ENCODE results near the gene PLEKHO2. TPM values are rescaled to one million over a fixed set of nuclear protein-coding genes. Genes with fewer than 3 reads are reported as not detected.

Gene PLEKHO2
- total RNA-seq, 4 donors from 2014 or later: 4.7 to 18.2 (median 7.4) TPM

DNA sequence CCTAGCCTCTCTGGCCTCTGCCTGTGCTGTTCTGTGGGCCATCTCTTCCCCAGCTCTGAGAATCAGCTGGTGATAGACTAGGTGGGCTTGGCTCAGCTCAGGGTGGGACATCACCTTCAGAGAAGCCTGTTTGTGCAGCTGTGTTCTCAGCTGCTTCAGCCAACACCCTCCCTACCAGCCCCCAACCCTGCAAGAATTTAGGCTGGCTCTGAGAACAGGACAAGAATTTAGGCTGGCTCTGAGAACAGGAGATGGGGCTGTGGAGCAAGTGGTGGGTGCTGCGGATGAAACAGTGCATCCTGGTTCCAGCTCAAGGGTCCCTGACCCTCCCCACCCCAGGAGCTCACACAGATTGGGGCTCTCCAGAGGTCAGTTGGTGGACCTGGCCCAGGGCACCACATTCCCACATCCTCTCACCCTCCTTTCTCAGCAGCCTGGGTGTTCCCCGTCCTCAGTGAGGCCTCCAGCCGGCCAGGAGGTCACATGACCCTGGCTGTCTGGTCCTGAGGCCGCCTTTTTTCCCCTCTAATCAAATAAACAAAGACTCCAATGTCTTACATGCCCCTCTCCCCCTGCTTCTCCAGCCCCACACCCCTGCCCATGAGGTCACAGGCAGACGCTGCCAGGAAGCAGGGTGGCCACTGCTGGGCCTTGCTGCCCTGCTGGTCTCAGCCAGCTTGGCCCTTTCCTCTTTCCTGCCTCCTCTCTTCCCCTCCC, 14.9 kb downstream of the PLEKHO2 start:
- TF ChIP-seq POLR2A (IDR thresholded peaks at IDR 0.05) (no peak), CTCF (IDR thresholded peaks at IDR 0.05) (no peak)
- DNase-seq: no peak

GRCh38 chr15:64857421-64857820, 15.7 kb downstream of the PLEKHO2 start:
- peaks cover 0 to 25% (median 0%) of the 10 kb centered on the region in 3 donors for H3K36me3 ChIP-seq
- no peak overlapping the region for H3K4me3 ChIP-seq
- peak overlapping the region; percentile 30 to 65 (median 53) for H3K27ac ChIP-seq
- no peak for TF ChIP-seq CTCF (IDR thresholded peaks at IDR 0.05)
- TF ChIP-seq POLR2A (IDR thresholded peaks at IDR 0.05): no peak
- no peaks in the 10 kb centered on the region for H3K9me3 ChIP-seq
- peaks cover 0 to 51% (median 17%) of the 10 kb centered on the region in 4 donors for H3K4me1 ChIP-seq
- H3K27me3 ChIP-seq: no peaks in the 10 kb centered on the region
- DNase-seq: no peak

More for the DNA sequence above, 14.9 kb downstream of the PLEKHO2 start:
- H3K4me3 ChIP-seq: no peak overlapping the region
- peaks cover 0 to 25% (median 0%) of the 10 kb centered on the region in 3 donors for H3K36me3 ChIP-seq
- peaks cover 0 to 57% (median 17%) of the 10 kb centered on the region in 4 donors for H3K4me1 ChIP-seq
- H3K9me3 ChIP-seq: no peaks in the 10 kb centered on the region
- no peaks in the 10 kb centered on the region for H3K27me3 ChIP-seq
- H3K27ac ChIP-seq: peak overlapping the region; percentile 30 to 65 (median 53)

DNA sequence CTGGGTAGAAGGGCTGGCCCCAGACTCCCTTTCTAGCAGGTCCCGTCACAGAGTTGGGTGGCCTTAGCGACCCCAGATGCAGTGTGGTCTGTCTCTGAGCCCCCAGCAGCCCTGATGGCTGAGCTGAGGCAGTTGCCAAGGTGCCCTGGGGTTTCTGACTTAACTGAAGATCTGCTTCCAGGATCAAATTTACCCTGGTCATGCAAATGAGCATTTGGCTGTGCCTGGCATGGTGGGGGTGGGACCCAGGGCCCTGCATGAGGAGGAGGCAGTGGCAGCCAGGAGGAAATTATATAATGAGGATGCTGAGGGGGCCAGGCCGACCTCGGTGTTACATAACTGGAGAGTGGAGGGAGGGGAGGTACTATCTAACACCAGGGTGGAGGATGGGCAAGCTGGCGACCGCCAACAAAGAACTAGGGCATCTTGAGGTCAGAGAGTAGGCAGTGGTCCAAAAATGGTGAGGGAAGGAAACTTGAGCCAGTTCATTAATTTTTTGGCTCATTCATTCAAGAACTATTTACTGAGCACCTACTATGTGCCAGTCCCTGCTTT, 16.4 kb downstream of the PLEKHO2 start:
- Histone ChIP-seq H3K9me3 (no peaks in the 10 kb centered on the region), H3K27ac (peak overlapping the region; percentile 30 to 58 (median 42)), H3K4me3 (no peak overlapping the region), H3K36me3 (peaks cover 0 to 25% (median 0%) of the 10 kb centered on the region in 3 donors), H3K27me3 (no peaks in the 10 kb centered on the region), H3K4me1 (peaks cover 0 to 51% (median 17%) of the 10 kb centered on the region in 4 donors)
- DNase-seq: no peak
- TF ChIP-seq CTCF (IDR thresholded peaks at IDR 0.05): no peak
- no peak for TF ChIP-seq POLR2A (IDR thresholded peaks at IDR 0.05)

GRCh38 chr15:64859226-64859625, 17.5 kb downstream of the PLEKHO2 start:
- H3K27ac ChIP-seq: peak overlapping the region in 1 of 4 donors; percentile 7
- no peak for TF ChIP-seq POLR2A (IDR thresholded peaks at IDR 0.05)
- no peak for TF ChIP-seq CTCF (IDR thresholded peaks at IDR 0.05)

DNA sequence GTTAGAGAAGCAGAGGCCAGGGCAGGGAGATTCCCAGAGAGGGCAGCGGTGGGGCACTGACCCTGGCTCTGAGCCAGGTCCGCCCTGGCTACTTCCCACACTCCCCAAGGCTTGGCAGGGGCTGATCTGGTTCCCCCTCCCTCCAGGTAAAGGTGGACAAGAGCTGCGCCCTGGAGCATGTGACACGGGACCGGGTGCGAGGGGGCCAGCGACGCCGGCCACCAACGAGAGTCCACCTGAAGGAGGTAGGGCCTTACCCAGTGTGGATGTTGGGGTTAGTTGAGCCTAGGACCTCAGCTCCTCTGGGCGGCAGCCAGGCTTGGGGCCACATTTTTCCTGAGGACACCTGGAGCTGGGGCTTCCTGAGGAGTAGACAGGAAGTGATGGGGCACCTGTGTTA, 19.6 kb downstream of the PLEKHO2 start:
- H3K27ac ChIP-seq: no peak overlapping the region
- TF ChIP-seq POLR2A (IDR thresholded peaks at IDR 0.05): no peak
- TF ChIP-seq CTCF (IDR thresholded peaks at IDR 0.05): no peak
- peaks cover 0 to 30% (median 0%) of the 10 kb centered on the region in 3 donors for H3K36me3 ChIP-seq
- H3K4me1 ChIP-seq: peaks cover 0 to 26% (median 11%) of the 10 kb centered on the region in 4 donors
- H3K27me3 ChIP-seq: no peaks in the 10 kb centered on the region
- DNase-seq: no peak
- no peak overlapping the region for H3K4me3 ChIP-seq
- no peaks in the 10 kb centered on the region for H3K9me3 ChIP-seq

More at GRCh38 chr15:64859226-64859625, 17.5 kb downstream of the PLEKHO2 start:
- H3K36me3 ChIP-seq: peaks cover 0 to 25% (median 0%) of the 10 kb centered on the region in 3 donors
- peaks cover 0 to 42% (median 17%) of the 10 kb centered on the region in 4 donors for H3K4me1 ChIP-seq
- no peak overlapping the region for H3K4me3 ChIP-seq
- DNase-seq: no peak
- no peaks in the 10 kb centered on the region for H3K27me3 ChIP-seq
- H3K9me3 ChIP-seq: no peaks in the 10 kb centered on the region

All from Peyer's patch (tissue), 4 donors.